MM.1S (cell line): ENCODE measurements around the gene SDCBP2.

Source experiments
- DNase-seq: peaks from one replicate; pipeline ENCODE4 v3.0.0-alpha.2; 2015
- H2AFZ ChIP-seq: fragments of 300-600 bp; sonication (generic); 2 replicates; pipeline ENCODE4 v1.6.0; 2016; ENCODE audit warnings: antibody characterized with exemption, low read length
- H3F3A ChIP-seq: fragments of 300-600 bp; sonication (generic); 2 replicates; pipeline ENCODE4 v1.6.1; 2016; ENCODE audit warnings: mild to moderate bottlenecking, antibody characterized with exemption, low read length, moderate library complexity, mixed read lengths; ENCODE audit not compliant: insufficient read depth
- H3K27ac ChIP-seq: fragments of 300-600 bp; sonication (generic); 2 replicates; pipeline ENCODE4 v1.5.1; 2016; ENCODE audit warnings: mild to moderate bottlenecking, low read length
- H3K27me3 ChIP-seq: fragments of 300-600 bp; sonication (generic); replicated peaks from 2 replicates; pipeline ENCODE4 v1.6.0; 2016; ENCODE audit warnings: low read length; ENCODE audit not compliant: insufficient read depth
- H3K36me3 ChIP-seq: fragments of 300-600 bp; sonication (generic); replicated peaks from 2 replicates; pipeline ENCODE4 v1.6.1; 2016; ENCODE audit warnings: mild to moderate bottlenecking, low read length, mixed read lengths; ENCODE audit not compliant: insufficient read depth
- H3K4me1 ChIP-seq: fragments of 300-600 bp; sonication (generic); 2 replicates; pipeline ENCODE4 v1.6.1; 2016; ENCODE audit warnings: low read length, mixed read lengths
- H3K4me2 ChIP-seq: fragments of 300-600 bp; sonication (generic); 2 replicates; pipeline ENCODE4 v1.6.0; 2016; ENCODE audit warnings: low read depth, low read length
- H3K4me3 ChIP-seq: fragments of 300-600 bp; sonication (generic); 2 replicates; pipeline ENCODE4 v1.5.1; 2016; ENCODE audit warnings: low read length, mixed read lengths
- H3K79me2 ChIP-seq: fragments of 300-600 bp; sonication (generic); 2 replicates; pipeline ENCODE4 v1.6.1; 2016; ENCODE audit warnings: mixed run types, low read length, mixed read lengths
- H3K9ac ChIP-seq: fragments of 300-600 bp; sonication (generic); 2 replicates; pipeline ENCODE4 v1.6.1; 2016; ENCODE audit warnings: low read length, mixed read lengths
- H3K9me2 ChIP-seq: fragments of 300-600 bp; sonication (generic); replicated peaks from 2 replicates; pipeline ENCODE4 v1.6.1; 2016; ENCODE audit warnings: mild to moderate bottlenecking, low read length, mixed read lengths; ENCODE audit not compliant: insufficient read depth
- H3K9me3 ChIP-seq: fragments of 300-600 bp; sonication (generic); replicated peaks from 2 replicates; pipeline ENCODE4 v1.6.1; 2016; ENCODE audit warnings: mild to moderate bottlenecking, low read length, mixed read lengths; ENCODE audit not compliant: insufficient read depth
- H4K20me1 ChIP-seq: fragments of 300-600 bp; sonication (generic); 2 replicates; pipeline ENCODE4 v1.6.1; 2016; ENCODE audit warnings: mild to moderate bottlenecking, low read length, moderate library complexity, mixed read lengths; ENCODE audit not compliant: insufficient read depth
- CTCF ChIP-seq: fragments of 300-600 bp; sonication (generic); IDR thresholded peaks from 2 replicates; pipeline ENCODE4 v1.5.1; 2016; ENCODE audit warnings: antibody characterized with exemption, low read length, mixed read lengths
- EZH2 ChIP-seq: fragments of 300-600 bp; sonication (generic); optimal IDR thresholded peaks from 2 replicates; pipeline ENCODE3; 2017; ENCODE audit warnings: low read depth, mild to moderate bottlenecking, antibody characterized with exemption, low read length, mixed read lengths
- EZH2phosphoT487 ChIP-seq: fragments of 300-600 bp; sonication (generic); IDR thresholded peaks from 2 replicates; pipeline ENCODE4 v1.6.1; 2018; ENCODE audit warnings: antibody characterized with exemption, low read length

SDCBP2 gene

GRCh38 chr20:1317545-1318255 lies 11.2 kb downstream of the SDCBP2 start:
- no peak overlapping the region for H3K27ac ChIP-seq
- TF ChIP-seq EZH2 (no peak), CTCF (no peak), EZH2phosphoT487 (no peak)
- H3K4me3 ChIP-seq, result no peak overlapping the region
- no peak overlapping the region for H3K9ac ChIP-seq
- peaks cover 9% of the 10 kb centered on the region; the same call in 1 of the 2 replicates for H3F3A ChIP-seq
- H3K4me2 ChIP-seq, result peak overlapping the region; percentile 67
- no peaks in the 10 kb centered on the region for H3K36me3 ChIP-seq
- H4K20me1 ChIP-seq, result no peaks in the 10 kb centered on the region
- H3K9me3 ChIP-seq, result no peaks in the 10 kb centered on the region
- no peaks in the 10 kb centered on the region for H3K27me3 ChIP-seq
- H2AFZ ChIP-seq, result peak overlapping the region; percentile 23; the same call in 1 of the 2 replicates
- no peaks in the 10 kb centered on the region for H3K79me2 ChIP-seq
- peaks cover 17% of the 10 kb centered on the region for H3K4me1 ChIP-seq
- H3K9me2 ChIP-seq, result no peaks in the 10 kb centered on the region
- peak; percentile 33 for DNase-seq

DNA sequence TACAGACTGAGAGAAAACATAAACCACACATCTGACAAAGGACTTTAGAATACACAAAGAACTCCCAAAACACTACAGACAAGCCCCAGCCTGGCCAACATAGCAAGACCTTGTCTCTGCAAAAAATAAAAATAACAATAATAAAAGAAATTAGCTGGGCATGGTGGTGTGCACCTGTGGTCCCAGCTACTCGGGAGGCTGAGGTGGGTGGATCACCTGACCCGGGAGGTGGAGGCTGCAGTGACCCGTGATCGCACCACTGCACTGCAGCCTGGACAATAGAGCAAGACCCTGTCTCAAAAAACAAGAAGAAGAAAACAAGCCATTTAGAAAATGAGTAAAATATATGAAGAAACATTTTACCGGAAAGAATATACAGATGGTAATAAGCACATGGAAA lies 13.1 kb downstream of the SDCBP2 start:
- Histone ChIP-seq H3K9ac (no peak overlapping the region), H3K9me2 (no peaks in the 10 kb centered on the region), H3K27ac (no peak overlapping the region), H3K9me3 (no peaks in the 10 kb centered on the region), H3F3A (peaks cover 9% of the 10 kb centered on the region; the same call in 1 of the 2 replicates), H3K4me1 (peaks cover 19% of the 10 kb centered on the region), H4K20me1 (no peaks in the 10 kb centered on the region), H2AFZ (no peak overlapping the region), H3K36me3 (no peaks in the 10 kb centered on the region), H3K27me3 (no peaks in the 10 kb centered on the region), H3K4me3 (no peak overlapping the region), H3K4me2 (no peak overlapping the region), H3K79me2 (no peaks in the 10 kb centered on the region)
- DNase-seq, result no peak
- no peak for TF ChIP-seq EZH2phosphoT487
- TF ChIP-seq EZH2, result no peak
- no peak for TF ChIP-seq CTCF

DNA sequence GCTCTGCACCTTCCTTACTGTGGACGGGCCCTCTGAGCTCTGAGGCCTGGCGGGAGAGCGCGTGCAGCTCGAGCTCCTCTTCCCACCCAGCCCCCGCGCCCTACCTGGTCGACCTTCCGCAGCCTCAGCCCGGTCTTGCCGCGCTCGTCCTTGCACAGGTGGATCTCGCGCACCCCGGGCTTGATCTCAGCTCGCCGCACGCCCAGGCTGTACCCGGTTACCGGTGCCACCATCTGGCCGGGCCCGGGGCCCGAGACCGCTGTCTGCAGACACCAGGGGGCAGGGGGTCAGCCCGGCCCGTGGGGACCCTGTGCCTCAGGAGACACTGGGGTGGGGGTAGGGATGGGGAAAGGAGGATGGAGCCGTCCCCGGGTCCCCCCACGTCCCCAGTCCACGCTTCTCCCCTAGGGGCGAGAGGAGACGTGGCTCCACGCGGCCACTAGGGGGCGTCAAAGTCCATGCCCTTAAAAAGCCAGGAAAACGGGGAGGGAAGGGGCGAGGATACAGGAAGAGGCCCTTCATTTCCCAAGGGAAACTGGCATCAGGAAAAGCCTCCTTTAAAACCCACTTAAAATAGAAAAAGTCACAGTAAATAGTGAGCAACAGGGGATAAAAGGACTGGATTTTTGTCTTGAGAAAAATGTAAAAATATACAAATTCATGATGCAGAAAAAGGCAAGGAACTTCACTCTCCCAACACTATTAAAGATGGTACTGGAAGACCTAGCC lies 15.5 kb downstream of the SDCBP2 start:
- H2AFZ ChIP-seq, result peak overlapping the region; percentile 36; the same call in 1 of the 2 replicates

More for the DNA sequence above, 15.5 kb downstream of the SDCBP2 start:
- Histone ChIP-seq H3K27ac (no peak overlapping the region), H3K9ac (no peak overlapping the region), H3K4me3 (no peak overlapping the region), H3K9me3 (no peaks in the 10 kb centered on the region), H3K9me2 (no peaks in the 10 kb centered on the region), H3K36me3 (no peaks in the 10 kb centered on the region), H3K4me2 (peak overlapping the region; percentile 49; the same call in 1 of the 2 replicates), H3F3A (peaks cover 9% of the 10 kb centered on the region; the same call in 1 of the 2 replicates), H4K20me1 (no peaks in the 10 kb centered on the region), H3K79me2 (no peaks in the 10 kb centered on the region), H3K27me3 (no peaks in the 10 kb centered on the region), H3K4me1 (peaks cover 30% of the 10 kb centered on the region)
- TF ChIP-seq EZH2, result no peak
- peak; percentile 96 for TF ChIP-seq CTCF
- DNase-seq, result peak; percentile 23
